Activated CD4-positive, alpha-beta T cell treated with anti-CD3 and anti-CD28 coated beads, Interleukin-2, amount 10 ng/mL, durations not matched to agents 7 days and 5 days (primary cell): ENCODE data around the gene ST6GALNAC4. TPM values are rescaled to one million over a fixed set of nuclear protein-coding genes. Genes with fewer than 3 reads are reported as not detected.

ENCODE experiments used
- CTCF ChIA-PET: fragments of 350-600 bp; sonication (Branson Sonifier 250); formaldehyde crosslinking; loops from one replicate; lab custom pipeline; 2021; ENCODE audit warnings: antibody characterized with exemption; lab: Charles Lee
- POLR2A ChIA-PET: fragments of 350-600 bp; sonication (Branson Sonifier 250); formaldehyde crosslinking; loops from one replicate; lab custom pipeline; 2021; ENCODE audit warnings: antibody characterized with exemption; lab: Charles Lee
- DNase-seq: peaks from one replicate; pipeline ENCODE4 v3.0.0-alpha.2; 2020
- H3K27ac Mint-ChIP-seq: one replicate; pipeline ENCODE4 v1.8.0; 2021; ENCODE audit warnings: mild to moderate bottlenecking, moderate library complexity, mixed read lengths
- H3K27me3 Mint-ChIP-seq: one replicate; pipeline ENCODE4 v1.8.0; 2021; ENCODE audit warnings: mixed read lengths
- H3K36me3 Mint-ChIP-seq: one replicate; pipeline ENCODE4 v1.8.0; 2021; ENCODE audit warnings: low read depth, mixed read lengths
- H3K4me1 Mint-ChIP-seq: one replicate; pipeline ENCODE4 v1.8.0; 2021; ENCODE audit warnings: mixed read lengths
- H3K4me3 Mint-ChIP-seq: one replicate; pipeline ENCODE4 v1.8.0; 2021; ENCODE audit warnings: mild to moderate bottlenecking, moderate library complexity, mixed read lengths
- H3K9me3 Mint-ChIP-seq: one replicate; pipeline ENCODE4 v1.8.0; 2021; ENCODE audit warnings: mixed read lengths
- total RNA-seq, 2 experiments: library from RNA; stranded (reverse); gene quantifications; one replicate each; pipeline ENCODE4 v1.2.3, GENCODE V29; 2021

The ST6GALNAC4 gene
- total RNA-seq, 2 experiments from 2014 or later: 16.8 to 22.4 TPM

GRCh38 chr9:127869310-127870152, 47.3 kb downstream of the ST6GALNAC4 start:
- POLR2A ChIA-PET: no interaction called here

GRCh38 chr9:127868278-127868902, 48.5 kb downstream of the ST6GALNAC4 start:
- Mint-ChIP-seq H3K9me3 (no peaks in the 10 kb centered on the region), H3K4me1 (peaks cover 18% of the 10 kb centered on the region), H3K36me3 (peaks cover 16% of the 10 kb centered on the region), H3K27me3 (no peaks in the 10 kb centered on the region), H3K4me3 (no peak overlapping the region), H3K27ac (no peak overlapping the region)
- no peak for DNase-seq
- POLR2A ChIA-PET: no interaction called here
- CTCF ChIA-PET: interaction anchor here (0.7 to 3.0 kb wide), 12 partner anchors 8 to 671 kb away, joined by 3 to 19 read pairs (median 8); partner anchors contain the start of genes ENG and TOR2A

More at GRCh38 chr9:127869310-127870152, 47.3 kb downstream of the ST6GALNAC4 start:
- H3K9me3 Mint-ChIP-seq: no peaks in the 10 kb centered on the region
- no peak overlapping the region for H3K4me3 Mint-ChIP-seq
- peaks cover 17% of the 10 kb centered on the region for H3K4me1 Mint-ChIP-seq
- H3K36me3 Mint-ChIP-seq: peaks cover 16% of the 10 kb centered on the region
- peak; percentile 84 for DNase-seq
- no peak overlapping the region for H3K27ac Mint-ChIP-seq
- CTCF ChIA-PET: interaction anchor here (0.5 to 3.0 kb wide), 58 partner anchors 9 to 1562 kb away, joined by 3 to 19 read pairs (median 4); partner anchors contain the start of genes CDK9, ENG, PIP5KL1 and PTRH1
- H3K27me3 Mint-ChIP-seq: no peaks in the 10 kb centered on the region

GRCh38 chr9:127867356-127868277, 49.2 kb downstream of the ST6GALNAC4 start:
- CTCF ChIA-PET: interaction anchor here (1.9 to 2.7 kb wide), 2 partner anchors 104 to 133 kb away, joined by 4 to 8 read pairs; partner anchors contain the start of gene TOR2A
- POLR2A ChIA-PET: no interaction called here
- H3K9me3 Mint-ChIP-seq: no peaks in the 10 kb centered on the region
- no peaks in the 10 kb centered on the region for H3K27me3 Mint-ChIP-seq
- H3K4me1 Mint-ChIP-seq: peaks cover 25% of the 10 kb centered on the region
- DNase-seq: no peak
- no peak overlapping the region for H3K27ac Mint-ChIP-seq
- H3K4me3 Mint-ChIP-seq: no peak overlapping the region
- peaks cover 16% of the 10 kb centered on the region for H3K36me3 Mint-ChIP-seq

GRCh38 chr9:127866535-127866934, 50.3 kb downstream of the ST6GALNAC4 start:
- ChIA-PET CTCF (interaction anchor here (0.6 to 1.9 kb wide), 3 partner anchors 28 to 151 kb away, joined by 3 to 4 read pairs (median 3); partner anchors contain the start of gene TOR2A), POLR2A (no interaction called here)
- DNase-seq: no peak
- Mint-ChIP-seq H3K4me1 (peaks cover 36% of the 10 kb centered on the region), H3K27ac (no peak overlapping the region), H3K9me3 (no peaks in the 10 kb centered on the region), H3K4me3 (no peak overlapping the region), H3K27me3 (no peaks in the 10 kb centered on the region), H3K36me3 (peaks cover 16% of the 10 kb centered on the region)

- peak; percentile 39 for DNase-seq
- H3K27ac Mint-ChIP-seq: peak overlapping the region; percentile 21
- peaks cover 16% of the 10 kb centered on the region for H3K36me3 Mint-ChIP-seq
- ChIA-PET CTCF (interaction anchor here (0.6 to 3.2 kb wide), 6 partner anchors 13 to 151 kb away, joined by 3 to 9 read pairs (median 3); partner anchors contain the start of gene TOR2A), POLR2A (interaction anchor here (0.7 kb wide), 1 partner anchor 10 kb away, joined by 3 read pairs; no protein-coding TSS in a partner anchor)
- no peaks in the 10 kb centered on the region for H3K9me3 Mint-ChIP-seq
- H3K4me1 Mint-ChIP-seq: peaks cover 41% of the 10 kb centered on the region
- no peaks in the 10 kb centered on the region for H3K27me3 Mint-ChIP-seq
- H3K4me3 Mint-ChIP-seq: no peak overlapping the region
These were observed 51.0 kb downstream of the ST6GALNAC4 start for GRCh38 chr9:127865645-127866464.

- H3K9me3 Mint-ChIP-seq: no peaks in the 10 kb centered on the region
- H3K27ac Mint-ChIP-seq: peak overlapping the region; percentile 93
- peaks cover 16% of the 10 kb centered on the region for H3K36me3 Mint-ChIP-seq
- peaks cover 50% of the 10 kb centered on the region for H3K4me1 Mint-ChIP-seq
- DNase-seq: no peak
- no peak overlapping the region for H3K4me3 Mint-ChIP-seq
- POLR2A ChIA-PET: no interaction called here
- peaks cover 2% of the 10 kb centered on the region for H3K27me3 Mint-ChIP-seq
- CTCF ChIA-PET: interaction anchor here (1.3 to 4.8 kb wide), 6 partner anchors 7 to 129 kb away, joined by 3 to 16 read pairs (median 6); partner anchors contain the start of gene TOR2A
These were observed 53.6 kb downstream of the ST6GALNAC4 start for GRCh38 chr9:127863191-127863621.

- Mint-ChIP-seq H3K27ac (peak overlapping the region; percentile 93), H3K9me3 (no peaks in the 10 kb centered on the region), H3K4me3 (peak overlapping the region; percentile 25), H3K36me3 (peaks cover 10% of the 10 kb centered on the region), H3K27me3 (peaks cover 2% of the 10 kb centered on the region), H3K4me1 (peaks cover 50% of the 10 kb centered on the region)
- peak; percentile 53 for DNase-seq
- ChIA-PET POLR2A (interaction anchor here (0.6 kb wide), 1 partner anchor 17 kb away, joined by 4 read pairs; no protein-coding TSS in a partner anchor), CTCF (interaction anchor here (0.8 to 4.8 kb wide), 8 partner anchors 8 to 128 kb away, joined by 3 to 16 read pairs (median 4); partner anchors contain the start of gene TOR2A)
These were observed 54.5 kb downstream of the ST6GALNAC4 start for GRCh38 chr9:127862075-127863011.

GRCh38 chr9:127860779-127861178, 56.1 kb downstream of the ST6GALNAC4 start:
- ChIA-PET POLR2A (no interaction called here), CTCF (interaction anchor here (0.6 to 4.8 kb wide), 4 partner anchors 9 to 314 kb away, joined by 3 to 16 read pairs (median 3); no protein-coding TSS in a partner anchor)
- Mint-ChIP-seq H3K9me3 (no peaks in the 10 kb centered on the region), H3K27me3 (peaks cover 2% of the 10 kb centered on the region), H3K27ac (peak overlapping the region; percentile 70), H3K4me3 (no peak overlapping the region), H3K4me1 (peaks cover 49% of the 10 kb centered on the region), H3K36me3 (peaks cover 7% of the 10 kb centered on the region)
- no peak for DNase-seq

GRCh38 chr9:127860260-127860659, 56.6 kb downstream of the ST6GALNAC4 start:
- Mint-ChIP-seq H3K27ac (no peak overlapping the region), H3K4me1 (peaks cover 47% of the 10 kb centered on the region), H3K27me3 (peaks cover 2% of the 10 kb centered on the region), H3K4me3 (no peak overlapping the region), H3K9me3 (no peaks in the 10 kb centered on the region), H3K36me3 (peaks cover 5% of the 10 kb centered on the region)
- CTCF ChIA-PET: interaction anchor here (0.6 to 4.8 kb wide), 3 partner anchors 10 to 315 kb away, joined by 3 to 16 read pairs (median 3); no protein-coding TSS in a partner anchor
- DNase-seq: no peak
- POLR2A ChIA-PET: no interaction called here

GRCh38 chr9:127858041-127858512, 58.8 kb downstream of the ST6GALNAC4 start:
- DNase-seq: no peak
- POLR2A ChIA-PET: no interaction called here
- no peak overlapping the region for H3K4me3 Mint-ChIP-seq
- H3K27ac Mint-ChIP-seq: no peak overlapping the region
- H3K27me3 Mint-ChIP-seq: peaks cover 2% of the 10 kb centered on the region
- no peaks in the 10 kb centered on the region for H3K9me3 Mint-ChIP-seq
- peaks cover 49% of the 10 kb centered on the region for H3K4me1 Mint-ChIP-seq
- H3K36me3 Mint-ChIP-seq: no peaks in the 10 kb centered on the region
- CTCF ChIA-PET: interaction anchor here (1.3 kb wide), 1 partner anchor 11 kb away, joined by 4 read pairs; no protein-coding TSS in a partner anchor
